H9 (cell line): ENCODE data around the gene EPS15. TPM values are rescaled to one million over a fixed set of nuclear protein-coding genes. Genes with fewer than 3 reads are reported as not detected.

Experiments used
- DNase-seq: peaks from one replicate; pipeline ENCODE4 v3.0.0-alpha.2; 2017
- H2AFZ ChIP-seq: one replicate; pipeline ENCODE4 v1.6.1; 2013; ENCODE audit warnings: mild to moderate bottlenecking, low read length, control low read depth, moderate library complexity
- H2AK5ac ChIP-seq: 2 replicates; pipeline ENCODE4 v1.6.1; 2013; ENCODE audit warnings: low read length, control low read depth, mixed read lengths; ENCODE audit not compliant: insufficient read length
- H2BK120ac ChIP-seq: one replicate; pipeline ENCODE4 v1.6.1; 2013; ENCODE audit warnings: low read depth, mild to moderate bottlenecking, low read length, control low read depth, inconsistent platforms; ENCODE audit not compliant: poor library complexity, severe bottlenecking
- H2BK12ac ChIP-seq: 2 replicates; pipeline ENCODE4 v1.6.1; 2013; ENCODE audit warnings: low read length, control low read depth, mixed read lengths, low read depth; ENCODE audit not compliant: insufficient read length
- H2BK15ac ChIP-seq: 2 replicates; pipeline ENCODE4 v1.6.1; 2013; ENCODE audit warnings: low read depth, low read length, control low read depth
- H2BK20ac ChIP-seq: one replicate; pipeline ENCODE4 v1.6.1; 2013; ENCODE audit warnings: low read depth, mild to moderate bottlenecking, low read length, control low read depth, inconsistent platforms; ENCODE audit not compliant: poor library complexity, severe bottlenecking
- H2BK5ac ChIP-seq: 2 replicates; pipeline ENCODE4 v1.6.1; 2013; ENCODE audit warnings: low read length, control low read depth, mixed read lengths; ENCODE audit not compliant: insufficient read length
- H3K14ac ChIP-seq: 2 replicates; pipeline ENCODE4 v1.6.1; 2013; ENCODE audit warnings: low read length, control low read depth; ENCODE audit not compliant: insufficient read depth
- H3K18ac ChIP-seq: 2 replicates; pipeline ENCODE4 v1.6.1; 2013; ENCODE audit warnings: low read depth, mild to moderate bottlenecking, mixed read lengths, low read length, control low read depth; ENCODE audit not compliant: insufficient read length
- H3K23ac ChIP-seq: 2 replicates; pipeline ENCODE4 v1.6.1; 2013; ENCODE audit warnings: low read length, control low read depth, mixed read lengths, low read depth; ENCODE audit not compliant: insufficient read length
- H3K23me2 ChIP-seq: 2 replicates; pipeline ENCODE4 v1.6.1; 2013; ENCODE audit warnings: low read depth, mild to moderate bottlenecking, mixed read lengths, low read length, control low read depth; ENCODE audit not compliant: insufficient read length, poor library complexity, severe bottlenecking
- H3K27ac ChIP-seq: 2 replicates; pipeline ENCODE4 v1.5.1; 2013; ENCODE audit warnings: low read length, control low read depth, mixed read lengths, low read depth; ENCODE audit not compliant: insufficient read length
- H3K27me3 ChIP-seq: 2 replicates; pipeline ENCODE4 v1.6.1; 2013; ENCODE audit warnings: low read length, control low read depth, inconsistent platforms; ENCODE audit not compliant: insufficient read depth
- H3K4ac ChIP-seq: 2 replicates; pipeline ENCODE4 v1.6.1; 2013; ENCODE audit warnings: low read depth, mild to moderate bottlenecking, control low read depth, inconsistent platforms, low read length, moderate library complexity
- H3K4me1 ChIP-seq: 2 replicates; pipeline ENCODE4 v1.6.1; 2013; ENCODE audit warnings: low read length, control low read depth, inconsistent platforms; ENCODE audit not compliant: insufficient read depth
- H3K4me2 ChIP-seq: 2 replicates; pipeline ENCODE4 v1.6.1; 2013; ENCODE audit warnings: low read length, control low read depth, mixed read lengths; ENCODE audit not compliant: insufficient read length, insufficient read depth
- H3K56ac ChIP-seq: 2 replicates; pipeline ENCODE4 v1.6.1; 2013; ENCODE audit warnings: low read depth, mild to moderate bottlenecking, mixed read lengths, low read length, control low read depth; ENCODE audit not compliant: insufficient read length
- H3K79me1 ChIP-seq: 2 replicates; pipeline ENCODE4 v1.6.1; 2013; ENCODE audit warnings: low read depth, mild to moderate bottlenecking, moderate library complexity, low read length, control low read depth, inconsistent platforms; ENCODE audit not compliant: insufficient read depth, poor library complexity, severe bottlenecking
- H3K79me2 ChIP-seq: 2 replicates; pipeline ENCODE4 v1.6.1; 2013; ENCODE audit warnings: low read length, control low read depth, inconsistent platforms; ENCODE audit not compliant: insufficient read depth
- H3K9ac ChIP-seq: 2 replicates; pipeline ENCODE4 v1.6.1; 2013; ENCODE audit warnings: low read length, control low read depth, mixed read lengths; ENCODE audit not compliant: insufficient read length; ENCODE audit errors: extremely low read depth
- H3K9me3 ChIP-seq: one replicate; pipeline ENCODE4 v1.6.1; 2013; ENCODE audit warnings: low read depth, low read length, inconsistent platforms; ENCODE audit not compliant: control insufficient read depth
- H3T11ph ChIP-seq: one replicate; pipeline ENCODE4 v1.6.1; 2013; ENCODE audit warnings: mild to moderate bottlenecking, low read length, control low read depth, inconsistent platforms
- H4K20me1 ChIP-seq: one replicate; pipeline ENCODE4 v1.6.1; 2013; ENCODE audit not compliant: control insufficient read depth, insufficient read length, insufficient read depth
- H4K5ac ChIP-seq: 2 replicates; pipeline ENCODE4 v1.6.1; 2013; ENCODE audit warnings: low read depth, mild to moderate bottlenecking, mixed read lengths, low read length, control low read depth; ENCODE audit not compliant: insufficient read length
- H4K8ac ChIP-seq: replicated peaks from 2 replicates; pipeline ENCODE4 v1.6.1; 2013; ENCODE audit warnings: low read length, control low read depth, mixed read lengths, low read depth; ENCODE audit not compliant: insufficient read length
- H4K91ac ChIP-seq: 2 replicates; pipeline ENCODE4 v1.6.1; 2013; ENCODE audit warnings: low read depth, mild to moderate bottlenecking, moderate library complexity, mixed read lengths, low read length, control low read depth; ENCODE audit not compliant: insufficient read length
- H3K27ac Mint-ChIP-seq, 3 experiments: 2 replicates in 2 of 3; 3 replicates in 1 of 3; pipeline ENCODE4 v1.8.0; 2020 to 2021; ENCODE audit warnings: mixed read lengths in 3 of 3, mild to moderate bottlenecking in 1 of 3, moderate library complexity in 1 of 3
- H3K27me3 Mint-ChIP-seq: 2 replicates; pipeline ENCODE4 v1.8.0; 2021; ENCODE audit warnings: low read depth, mild to moderate bottlenecking, moderate library complexity, mixed read lengths
- H3K36me3 Mint-ChIP-seq, 3 experiments: 2 replicates in 2 of 3; 3 replicates in 1 of 3; pipeline ENCODE4 v1.8.0; 2020 to 2021; ENCODE audit warnings: low read depth in 3 of 3, mixed read lengths in 3 of 3; ENCODE audit not compliant: insufficient read depth in 1 of 3
- H3K4me1 Mint-ChIP-seq, 2 experiments: 2 replicates each; pipeline ENCODE4 v1.8.0; 2020; ENCODE audit warnings: mixed read lengths in 2 of 2
- H3K4me3 Mint-ChIP-seq, 2 experiments: 2 replicates in 1 of 2; 3 replicates in 1 of 2; pipeline ENCODE4 v1.8.0; 2020 to 2021; ENCODE audit warnings: mild to moderate bottlenecking in 2 of 2, mixed read lengths in 2 of 2, moderate library complexity in 1 of 2
- H3K9me3 Mint-ChIP-seq, 2 experiments: 2 replicates in 1 of 2; 3 replicates in 1 of 2; pipeline ENCODE4 v1.8.0; 2020; ENCODE audit warnings: mild to moderate bottlenecking in 2 of 2, mixed read lengths in 2 of 2, moderate library complexity in 1 of 2
- CTCF ChIP-seq: fragments of 200-600 bp; sonication (generic); conservative IDR thresholded peaks from 3 replicates; pipeline ENCODE4 v1.8.0; 2021; ENCODE audit warnings: antibody characterized with exemption, mild to moderate bottlenecking
- WGBS: extraction: QIAGEN DNeasy Blood & Tissue Kit; methylation state at CpG from one replicate; pipeline ENCODE4 v1.1.7; 2013; ENCODE audit warnings: missing lambda C conversion rate, low lambda C conversion rate, mixed read lengths; ENCODE audit not compliant: insufficient read length; ENCODE audit errors: extremely low coverage; 5-methylcytosine and 5-hydroxymethylcytosine counted together
- total RNA-seq: library from RNA; stranded (reverse); gene quantifications from 2 replicates; pipeline ENCODE4 v1.2.1, GENCODE V29; 2021

EPS15 gene
- total RNA-seq, 1 experiment from 2014 or later, result 44.1 TPM

GRCh38 chr1:51351907-51352306 is 167.2 kb downstream of the EPS15 start:
- no peak overlapping the region for H3K23ac ChIP-seq
- Mint-ChIP-seq H3K27ac (peak overlapping the region in 2 of 3 experiments; percentile 0 to 26; a peak in 3 of 7 replicates), H3K9me3 (no peaks in the 10 kb centered on the region), H3K4me3 (no peak overlapping the region), H3K27me3 (no peaks in the 10 kb centered on the region), H3K4me1 (no peaks in the 10 kb centered on the region; a peak in 1 of 4 replicates), H3K36me3 (peaks cover 3 to 13% (median 11%) of the 10 kb centered on the region in 3 experiments; a peak in 6 of 7 replicates)
- H4K8ac ChIP-seq, result no peak overlapping the region
- H2BK15ac ChIP-seq, result no peak overlapping the region
- H3K4me2 ChIP-seq, result no peak overlapping the region
- no peaks in the 10 kb centered on the region for H3K27me3 ChIP-seq
- H4K5ac ChIP-seq, result no peak overlapping the region
- H2BK120ac ChIP-seq, result no peak overlapping the region
- no peak for DNase-seq
- no peak overlapping the region for H3K4ac ChIP-seq
- H3K27ac ChIP-seq, result no peak overlapping the region
- no peak overlapping the region for H2BK5ac ChIP-seq
- no peaks in the 10 kb centered on the region for H4K20me1 ChIP-seq
- H3K14ac ChIP-seq, result no peak overlapping the region
- H2AFZ ChIP-seq, result no peak overlapping the region
- H3K79me1 ChIP-seq, result no peaks in the 10 kb centered on the region
- no peak overlapping the region for H2BK12ac ChIP-seq
- TF ChIP-seq CTCF, result no peak
- no CpG with 5 or more reads among the region's 1 CpG for WGBS
- H3T11ph ChIP-seq, result no peak overlapping the region
- H3K9ac ChIP-seq, result no peak overlapping the region
- no peaks in the 10 kb centered on the region; the same call in 1 of the 2 replicates for H3K79me2 ChIP-seq
- H4K91ac ChIP-seq, result no peak overlapping the region
- H3K9me3 ChIP-seq, result no peaks in the 10 kb centered on the region
- no peak overlapping the region for H3K18ac ChIP-seq
- no peak overlapping the region for H3K56ac ChIP-seq
- no peak overlapping the region for H2BK20ac ChIP-seq
- no peaks in the 10 kb centered on the region; the same call in 1 of the 2 replicates for H3K4me1 ChIP-seq
- no peaks in the 10 kb centered on the region for H3K23me2 ChIP-seq
- H2AK5ac ChIP-seq, result no peak overlapping the region
